Stimulated activated CD4-positive, alpha-beta T cell treated with anti-CD3 and anti-CD28 coated beads, TNF-alpha, amount 100 ng/mL, for 24 hours (primary cell): ENCODE measurements around the gene DNM3.

Source experiments
- DNase-seq, 3 experiments: peaks; one replicate each; pipeline ENCODE4 v3.0.0-alpha.2; 2020; ENCODE audit warnings: low read depth in 3 of 3

The DNM3 gene

DNA sequence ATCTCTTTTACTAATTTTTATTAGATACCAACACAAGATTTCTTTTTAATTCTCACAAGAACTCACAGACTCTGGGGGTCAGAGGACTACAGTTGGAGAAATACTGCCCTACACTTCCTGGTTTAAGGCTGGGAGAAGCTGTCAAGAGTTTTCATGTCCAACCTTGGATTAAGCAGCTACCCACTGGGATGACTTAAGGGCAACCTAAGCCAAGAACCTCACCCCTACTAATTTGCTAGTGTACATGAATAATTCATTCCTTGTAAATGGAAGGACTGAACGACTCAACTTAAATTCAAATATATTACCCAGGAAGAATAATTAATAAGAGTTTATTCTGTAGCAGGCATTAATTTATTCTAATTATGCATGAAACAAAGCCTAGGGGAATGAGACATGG, 396.9 kb downstream of the DNM3 start:
- DNase-seq = no peak

DNA sequence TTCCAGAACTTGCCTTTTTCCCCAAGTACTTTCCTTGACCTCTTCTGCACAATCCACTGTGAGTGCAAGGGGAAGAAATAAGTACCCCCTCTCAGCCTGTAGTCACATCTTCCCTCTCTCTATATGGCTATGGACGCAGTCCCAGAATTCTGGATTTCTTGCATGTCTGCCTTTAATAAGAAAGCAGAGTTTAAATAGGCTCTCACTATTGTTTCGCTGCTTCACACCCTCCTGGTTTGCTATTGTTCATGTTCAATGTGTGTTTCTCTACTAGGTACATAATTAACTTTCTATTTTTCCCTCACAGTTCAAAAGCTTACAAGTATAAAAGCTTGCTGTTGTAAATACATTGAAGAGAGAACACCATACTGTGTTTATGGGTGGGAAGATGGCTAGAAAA, 397.7 kb downstream of the DNM3 start:
- DNase-seq = no peak

DNA sequence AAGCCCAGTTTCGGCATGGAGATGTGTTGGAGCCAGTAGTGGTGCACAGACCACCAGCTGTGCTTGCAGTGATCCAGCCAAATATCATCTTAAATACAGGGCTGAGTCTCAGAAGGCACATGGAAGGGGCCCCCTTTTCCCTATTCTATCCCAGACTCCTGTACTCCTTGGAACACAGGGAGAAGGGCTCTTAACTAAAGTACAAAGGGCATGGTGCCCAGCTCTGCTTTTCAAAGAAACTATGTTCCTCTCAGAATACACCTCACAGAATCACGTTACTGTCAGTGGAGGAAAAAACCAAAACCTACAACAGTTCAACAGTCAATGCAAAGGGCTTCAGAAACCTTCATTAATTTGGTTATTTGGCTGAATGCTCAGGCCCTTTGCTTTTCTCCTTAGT, 398.6 kb downstream of the DNM3 start:
- no peak for DNase-seq

- no peak for DNase-seq
Measured at GRCh38 chr1:172241540-172241939, 400.2 kb downstream of the DNM3 start.

DNA sequence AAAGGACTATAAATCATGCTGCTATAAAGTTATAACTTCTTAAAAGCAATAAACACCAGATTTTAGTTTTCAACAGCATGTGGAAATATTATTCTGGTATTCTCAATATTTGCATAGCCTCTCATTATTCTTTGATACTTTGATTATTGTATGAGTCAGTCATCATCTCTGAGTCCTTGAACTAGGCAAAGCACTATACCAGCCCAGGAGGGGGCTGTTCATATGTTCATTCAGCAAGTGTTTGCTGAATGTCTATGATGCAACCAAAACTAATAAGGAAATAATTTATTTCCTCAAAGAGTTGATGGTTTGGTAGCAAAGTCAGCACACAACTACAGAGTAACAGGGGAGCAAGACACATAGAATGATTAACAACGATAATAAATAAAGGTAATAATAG, 403.6 kb downstream of the DNM3 start:
- DNase-seq = no peak

DNA sequence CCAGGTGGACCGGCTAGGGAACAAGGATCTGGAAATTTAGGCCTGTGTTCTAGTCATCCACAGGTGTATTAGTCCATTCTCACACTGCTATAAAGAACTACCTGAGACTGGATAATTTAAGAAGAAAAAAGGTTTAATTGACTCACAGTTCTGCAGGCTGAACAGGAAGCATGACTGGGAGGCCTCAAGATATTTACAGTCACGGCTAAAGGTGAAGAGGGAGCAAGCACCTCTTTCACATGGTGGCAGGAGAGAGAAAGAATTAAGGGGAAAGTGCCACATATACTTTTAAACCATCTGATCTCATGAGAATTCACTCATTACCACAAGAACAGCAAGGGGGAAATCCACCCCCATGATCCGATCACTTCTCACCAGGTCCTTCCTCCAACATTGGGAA, 404.5 kb downstream of the DNM3 start:
- no peak for DNase-seq

- DNase-seq = no peak
Measured at GRCh38 chr1:172246521-172247390, 405.5 kb downstream of the DNM3 start.

- DNase-seq = no peak
Measured at GRCh38 chr1:172251486-172251885, 410.2 kb downstream of the DNM3 start.

DNA sequence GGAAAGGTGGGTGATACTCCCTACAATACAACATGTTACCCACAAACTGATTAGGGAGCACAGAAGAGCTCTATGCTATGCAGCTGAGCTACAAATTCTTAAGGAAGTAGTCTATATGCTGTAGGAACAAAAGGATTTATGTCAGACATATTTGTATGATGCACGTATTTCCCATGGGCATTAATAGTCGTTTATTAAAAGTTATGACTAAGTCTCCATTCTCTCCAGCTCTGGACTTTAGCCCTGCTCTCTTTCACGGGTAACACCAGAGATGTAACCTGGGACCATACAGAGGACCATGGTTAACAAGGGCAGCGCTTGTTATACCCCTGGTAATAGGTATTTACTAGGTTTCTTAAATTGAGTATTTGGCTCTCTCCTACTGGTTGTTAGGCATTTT, 411.0 kb downstream of the DNM3 start:
- DNase-seq = no peak

GRCh38 chr1:172252958-172253357, 411.7 kb downstream of the DNM3 start:
- no peak for DNase-seq

DNA sequence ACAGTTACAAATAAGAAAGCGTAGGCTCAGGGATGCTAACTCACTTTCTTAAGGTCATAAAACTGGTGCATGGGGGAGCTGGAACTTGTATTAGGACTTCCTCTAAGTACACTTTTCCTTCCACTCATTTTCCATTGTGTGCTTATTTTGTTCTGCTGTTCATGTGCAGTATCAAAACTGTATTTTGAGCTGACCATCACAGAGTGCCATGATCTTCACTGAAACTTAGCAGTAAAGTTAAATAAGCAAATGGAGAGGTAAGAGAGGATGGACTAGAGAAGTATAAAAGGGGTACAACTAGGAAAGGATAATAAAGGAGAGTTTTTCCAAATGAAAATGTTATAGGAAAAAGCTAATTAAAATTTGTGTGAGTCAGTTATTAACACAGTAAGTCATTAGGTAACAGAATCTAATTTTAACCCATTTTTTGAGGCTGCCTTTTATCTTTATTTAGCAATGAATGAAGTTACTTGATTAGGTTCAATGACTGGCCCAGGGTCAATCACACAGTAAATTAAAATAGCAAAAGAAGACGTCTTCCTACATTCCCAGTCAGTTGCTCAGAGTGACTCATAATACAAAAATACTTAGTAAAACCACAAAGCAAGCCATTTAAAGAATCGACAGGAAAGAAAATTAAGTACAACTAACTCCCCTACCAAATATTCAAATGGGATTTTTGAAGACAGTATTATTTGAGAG, 413.4 kb downstream of the DNM3 start:
- DNase-seq = no peak

- no peak for DNase-seq
Measured at GRCh38 chr1:172255223-172255560, 413.9 kb downstream of the DNM3 start.

DNA sequence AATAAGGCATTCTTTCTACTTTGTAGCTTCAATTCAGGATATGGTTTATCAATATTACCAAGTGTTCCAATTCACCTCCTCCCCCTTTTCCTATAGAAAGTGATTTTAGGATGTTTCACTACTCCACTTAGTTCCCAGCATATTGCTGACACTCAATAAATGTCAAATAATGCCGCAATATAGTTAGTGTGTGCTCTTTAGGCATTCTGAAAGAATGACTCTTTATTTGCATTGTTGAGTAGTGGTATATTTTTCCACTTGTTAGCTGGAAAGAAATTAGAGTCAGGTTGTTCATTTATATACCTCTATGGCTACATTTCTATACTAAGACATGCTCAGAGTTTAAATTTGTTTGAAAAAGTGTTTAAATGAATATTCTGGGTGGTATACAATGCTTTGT, 424.6 kb downstream of the DNM3 start:
- no peak for DNase-seq

DNA sequence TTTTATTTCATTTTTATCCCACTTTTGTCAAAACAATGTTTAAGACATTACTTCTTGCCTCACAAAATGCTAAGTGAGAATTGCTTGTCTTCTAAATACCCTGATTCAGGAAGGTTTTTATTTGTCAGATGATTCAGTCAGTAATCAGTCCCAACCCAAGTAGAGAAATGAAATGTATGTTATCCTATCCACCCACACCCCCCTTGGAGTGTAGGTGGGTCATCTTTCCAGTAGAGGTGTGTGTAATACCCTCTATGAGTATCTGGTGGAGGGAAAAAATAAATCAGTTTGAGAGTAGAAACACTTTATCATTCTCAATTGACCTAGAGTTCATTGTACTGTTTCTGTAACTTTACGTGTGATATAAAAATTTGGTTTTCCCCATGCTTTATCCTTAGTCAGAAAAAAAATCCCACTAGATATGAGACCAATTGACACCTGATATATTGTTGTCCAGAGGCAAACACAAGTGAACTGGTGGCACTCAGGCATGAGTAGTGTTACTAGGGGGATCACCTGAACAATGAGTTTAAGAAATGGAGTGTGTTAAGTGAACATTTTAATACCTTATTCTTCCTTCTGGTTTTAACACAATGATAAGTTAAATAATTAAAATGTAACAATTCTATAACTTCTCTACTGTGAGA, 425.4 kb downstream of the DNM3 start:
- DNase-seq = peak in 2 of 3 experiments; percentile 29 to 43

DNA sequence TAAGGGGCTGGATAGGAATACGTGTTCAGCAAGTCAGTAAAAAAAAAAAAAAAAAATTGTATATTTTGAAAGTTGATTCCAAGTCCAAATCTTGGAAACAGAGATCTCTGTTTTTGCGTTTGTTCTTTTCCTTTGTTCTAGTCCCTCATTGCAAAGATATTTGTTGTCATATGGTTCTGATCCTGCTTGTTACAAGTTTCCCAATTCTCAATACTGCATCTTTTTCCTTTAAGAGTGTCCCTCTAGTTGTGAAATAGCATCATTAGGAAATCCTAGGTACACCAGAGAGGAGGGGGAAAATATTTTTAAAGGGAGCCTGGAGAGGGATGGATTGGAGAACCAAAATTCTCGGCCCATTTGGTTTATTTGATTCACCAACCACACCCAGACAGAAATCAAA, 426.9 kb downstream of the DNM3 start:
- no peak for DNase-seq

DNA sequence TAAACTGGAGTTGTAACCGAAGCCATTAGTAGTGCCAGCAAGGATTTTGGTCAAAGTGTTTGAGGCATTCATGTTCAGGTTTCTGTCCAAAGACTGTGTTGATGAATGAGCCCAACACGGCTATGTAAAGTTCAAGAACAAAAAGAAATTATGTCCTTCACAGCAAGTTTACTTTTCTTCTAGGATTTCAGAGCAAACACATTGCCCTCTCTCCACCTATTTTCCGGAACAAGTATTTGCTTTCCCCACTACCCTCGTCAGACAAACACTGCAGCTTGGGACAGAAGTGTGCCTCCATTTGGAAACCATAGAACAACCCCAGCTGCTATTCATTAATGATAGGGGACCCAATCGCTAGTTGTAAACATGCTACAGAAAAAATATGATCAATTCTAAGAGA, 427.8 kb downstream of the DNM3 start:
- DNase-seq = no peak

DNA sequence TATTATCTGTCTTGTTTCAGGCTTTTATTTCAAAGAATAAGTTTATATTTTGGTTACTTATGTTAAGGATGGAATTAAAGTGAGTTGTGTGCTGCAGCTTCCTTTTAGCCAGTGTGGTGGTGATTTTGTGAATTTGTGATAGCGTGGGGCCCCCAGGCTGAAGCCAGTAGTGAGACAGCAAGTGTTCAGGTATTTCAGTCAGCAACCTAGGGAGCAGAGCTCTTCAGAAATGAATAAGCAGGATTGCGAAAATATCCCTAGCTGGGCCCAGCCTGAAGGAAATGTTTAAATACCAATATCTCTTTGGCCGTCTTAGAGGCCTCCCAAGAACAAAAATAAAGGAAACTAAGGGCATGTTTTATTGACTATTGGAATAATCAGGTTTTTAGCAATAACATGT, 428.3 kb downstream of the DNM3 start:
- DNase-seq = no peak

- no peak for DNase-seq
Measured at GRCh38 chr1:172270605-172271004, 429.3 kb downstream of the DNM3 start.

GRCh38 chr1:172272087-172272486, 430.8 kb downstream of the DNM3 start:
- no peak for DNase-seq

DNA sequence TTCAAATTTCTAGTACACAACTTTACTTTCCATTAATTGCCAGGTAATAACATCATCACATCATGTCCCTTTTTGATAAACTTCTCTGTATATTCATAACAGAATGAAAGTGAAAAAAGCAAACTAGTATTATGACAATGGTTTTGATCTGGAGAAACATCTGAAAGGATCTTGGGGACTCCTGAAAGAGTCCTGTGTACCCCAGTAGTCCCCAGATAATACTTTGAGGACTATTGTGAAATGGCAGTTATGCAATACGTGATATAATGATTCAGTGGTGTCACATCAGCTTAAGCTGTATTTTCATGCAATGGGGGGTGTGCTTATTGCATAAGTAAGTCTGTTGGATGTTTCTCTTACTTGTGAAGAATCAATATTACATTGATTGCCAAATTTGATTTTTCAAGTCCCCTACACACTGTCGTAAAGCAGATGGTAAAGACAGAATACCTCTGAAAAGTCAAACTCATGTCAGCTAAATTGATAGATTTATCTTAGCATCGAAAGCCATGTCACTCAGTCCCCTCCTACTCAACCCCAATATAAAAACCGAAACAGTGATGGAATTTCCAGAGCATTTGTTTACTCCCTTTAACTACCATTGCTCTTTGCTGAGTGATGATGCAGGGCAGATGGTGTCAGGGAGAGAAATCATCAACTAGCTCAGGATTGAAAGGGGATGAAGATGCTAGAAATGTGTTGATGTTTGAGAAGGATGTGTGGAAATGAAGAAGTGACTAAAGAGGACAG, 432.5 kb downstream of the DNM3 start:
- no peak for DNase-seq

GRCh38 chr1:172275478-172275877, 434.2 kb downstream of the DNM3 start:
- DNase-seq = no peak

DNA sequence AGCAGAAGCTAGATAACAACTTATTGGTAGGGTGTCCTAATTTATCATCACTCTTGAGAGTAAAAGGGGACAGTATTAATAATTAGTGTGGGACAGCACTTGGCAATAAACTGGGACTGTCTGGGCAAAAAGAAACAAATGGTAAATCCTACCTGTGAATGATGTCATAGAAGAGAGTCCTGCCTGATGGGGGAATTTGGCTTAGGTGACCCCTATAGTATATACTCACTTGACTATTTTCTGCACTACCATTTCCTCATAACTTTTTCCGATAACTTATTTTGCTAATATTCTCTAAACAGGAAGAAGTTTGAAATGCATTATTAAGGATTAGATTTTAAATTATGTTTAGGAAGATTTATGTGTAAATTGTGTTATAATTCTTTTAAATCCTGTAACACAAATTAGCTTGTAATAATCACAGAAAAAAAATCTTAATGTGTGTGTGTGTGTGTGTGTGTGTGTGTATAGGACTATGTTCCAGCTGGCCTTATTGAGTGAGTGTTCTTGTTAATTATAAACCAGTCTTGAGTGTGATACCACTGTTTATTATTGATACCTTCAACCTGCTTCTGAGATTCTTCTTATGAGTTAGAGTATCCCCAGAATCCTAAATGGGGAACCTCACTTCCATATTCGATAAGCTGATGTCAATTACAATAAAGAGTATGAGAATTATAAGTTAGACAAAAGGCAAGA, 435.0 kb downstream of the DNM3 start:
- DNase-seq = no peak
